ENCODE results near the gene LFNG. TPM values are rescaled to one million over a fixed set of nuclear protein-coding genes. Genes with fewer than 3 reads are reported as not detected.

Gene LFNG
- total RNA-seq, 2 donors from 2014 or later = 15.2 to 16.5 TPM

- no peak for DNase-seq (ENCODE audit: low spot score)
- intact Hi-C loops (cut with DNase I) = loop anchor here (10.0 kb wide), 2 partner anchors 75 to 185 kb away; partner anchors contain the start of genes BRAT1 (in 1 of the 2) and IQCE (in 1 of the 2)
Observed at GRCh38 chr7:2479276-2480069, 40.1 kb upstream of the LFNG start.

DNA sequence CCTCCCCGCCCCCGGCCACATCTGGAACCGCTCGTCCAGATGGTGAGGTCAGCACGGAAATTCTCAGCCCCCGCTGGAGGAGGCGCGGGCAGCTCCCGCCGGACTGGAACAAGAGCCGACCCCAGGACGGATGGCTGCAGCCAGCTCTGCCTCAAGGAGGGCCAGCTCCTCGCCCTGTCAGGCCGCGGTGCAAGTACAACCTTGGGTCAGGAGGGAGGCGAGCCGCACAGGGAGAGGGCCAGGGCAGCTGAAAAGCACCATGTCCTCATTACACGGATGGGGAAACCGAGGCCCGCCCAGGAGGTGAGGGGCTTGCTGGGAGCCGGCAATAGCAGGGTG is 39.5 kb upstream of the LFNG start:
- intact Hi-C loops (cut with DNase I) = no loop called here

GRCh38 chr7:2481195-2481594 is 38.4 kb upstream of the LFNG start:
- DNase-seq (ENCODE audit: low spot score) = no peak
- intact Hi-C loops (cut with DNase I) = no loop called here

More for the DNA sequence above, 39.5 kb upstream of the LFNG start:
- no peak for DNase-seq (ENCODE audit: low spot score)

DNA sequence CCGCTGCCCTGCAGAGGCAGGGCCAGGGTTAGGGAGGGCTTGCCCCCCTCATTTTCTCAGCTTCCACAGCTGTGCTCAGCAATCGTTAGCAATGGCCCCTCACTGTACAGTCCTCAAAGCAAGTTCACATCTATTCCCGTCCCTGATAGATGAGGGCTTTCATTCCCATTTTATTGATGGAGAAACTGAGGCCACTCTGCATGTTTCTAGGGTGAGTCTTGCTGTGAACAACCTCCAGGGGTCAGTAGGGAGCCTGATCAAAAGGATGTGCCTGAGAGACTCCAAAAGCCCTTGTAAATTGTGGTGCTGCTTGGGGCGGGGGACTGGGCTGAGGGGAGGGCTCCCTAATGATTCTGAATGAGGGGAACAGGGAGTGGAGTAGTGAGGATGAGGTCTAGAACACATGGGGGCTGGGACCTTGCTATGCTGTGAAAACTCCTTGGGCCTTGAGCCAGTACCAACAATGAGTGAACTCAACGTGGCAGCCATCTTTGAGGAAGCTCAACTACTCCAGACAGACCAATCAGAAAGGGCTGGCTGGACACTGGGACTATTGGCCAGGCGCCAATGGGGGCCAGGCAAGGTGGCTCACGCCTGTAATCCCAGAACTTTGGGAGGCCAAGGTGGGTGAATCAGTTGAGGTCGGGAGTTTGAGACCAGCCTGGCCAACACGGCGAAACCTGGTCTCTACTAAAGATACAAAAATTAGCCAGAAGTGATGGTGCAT is 36.7 kb upstream of the LFNG start:
- intact Hi-C loops (cut with DNase I) = no loop called here
- no peak for DNase-seq (ENCODE audit: low spot score)

DNA sequence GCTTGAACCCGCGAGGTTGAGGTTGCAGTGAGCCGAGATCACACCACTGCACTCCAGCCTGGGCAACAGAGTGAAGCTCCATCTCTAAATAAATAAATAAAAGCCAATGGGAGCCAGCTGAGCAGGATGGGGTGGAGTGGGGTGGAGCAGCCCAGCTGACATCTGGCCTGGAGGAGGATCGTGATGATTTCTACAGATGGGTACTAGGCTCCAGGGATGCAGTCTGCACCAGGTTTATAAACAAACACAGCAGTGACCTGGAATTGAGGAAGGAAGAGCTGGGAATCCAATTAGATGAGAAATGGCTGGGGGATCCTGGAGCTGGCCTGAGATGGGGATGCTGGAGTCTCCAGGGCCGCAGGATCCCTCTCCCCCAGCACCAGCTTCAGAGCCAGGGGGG is 36.1 kb upstream of the LFNG start:
- DNase-seq (ENCODE audit: low spot score) = no peak
- intact Hi-C loops (cut with DNase I) = no loop called here

GRCh38 chr7:2484868-2485267 is 34.7 kb upstream of the LFNG start:
- intact Hi-C loops (cut with DNase I) = no loop called here
- no peak for DNase-seq (ENCODE audit: low spot score)

- DNase-seq (ENCODE audit: low spot score) = no peak
- intact Hi-C loops (cut with DNase I) = no loop called here
Observed at GRCh38 chr7:2487586-2488271, 31.8 kb upstream of the LFNG start.

DNA sequence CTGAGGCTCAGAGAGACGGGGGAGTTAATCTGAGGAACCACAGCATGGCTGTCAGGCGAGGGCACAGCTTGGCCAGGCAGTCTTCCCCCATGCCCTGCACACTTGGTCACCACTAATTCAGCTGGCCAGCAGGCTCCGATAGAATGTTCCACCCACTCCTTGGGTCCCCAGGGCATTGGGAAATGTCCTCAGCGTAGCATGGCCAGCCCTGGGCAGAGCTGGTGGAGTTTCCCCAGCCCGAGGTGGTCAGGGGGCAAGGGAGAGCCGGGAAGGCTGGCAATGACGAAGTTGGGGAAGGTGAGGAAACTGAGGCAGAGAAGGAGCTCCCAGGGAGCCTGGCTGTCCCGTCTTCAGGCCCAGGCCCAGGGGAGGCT is 31.3 kb upstream of the LFNG start:
- peak; percentile 92 for DNase-seq (ENCODE audit: low spot score)

GRCh38 chr7:2488681-2489080 is 30.9 kb upstream of the LFNG start:
- intact Hi-C loops (cut with DNase I) = no loop called here
- no peak for DNase-seq (ENCODE audit: low spot score)

More for the DNA sequence above, 31.3 kb upstream of the LFNG start:
- intact Hi-C loops (cut with DNase I) = no loop called here

DNA sequence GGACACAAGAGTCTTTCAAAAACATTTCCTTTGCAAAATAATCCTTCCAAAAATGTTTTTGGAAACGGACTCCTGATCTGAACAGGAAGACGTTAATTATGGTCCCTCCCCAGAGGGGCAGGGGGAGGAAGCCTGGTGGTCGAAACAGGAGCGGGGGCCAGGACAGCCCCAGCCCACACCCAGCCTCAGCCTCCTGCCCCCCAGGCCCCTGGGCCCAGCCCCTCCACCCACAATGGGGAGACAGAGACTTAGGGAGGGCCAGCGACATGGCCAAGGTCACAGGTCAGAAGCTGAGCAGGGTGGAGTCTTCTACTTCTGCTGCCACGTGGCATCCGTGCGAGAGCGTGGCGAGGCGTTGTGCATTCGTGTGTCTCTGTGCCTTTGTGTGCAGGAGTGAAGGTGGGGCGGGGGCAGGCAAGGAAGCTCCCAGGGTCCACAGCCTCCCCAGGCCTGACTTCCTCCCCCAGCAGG is 29.4 kb upstream of the LFNG start:
- no peak for DNase-seq (ENCODE audit: low spot score)
- intact Hi-C loops (cut with DNase I) = no loop called here

DNA sequence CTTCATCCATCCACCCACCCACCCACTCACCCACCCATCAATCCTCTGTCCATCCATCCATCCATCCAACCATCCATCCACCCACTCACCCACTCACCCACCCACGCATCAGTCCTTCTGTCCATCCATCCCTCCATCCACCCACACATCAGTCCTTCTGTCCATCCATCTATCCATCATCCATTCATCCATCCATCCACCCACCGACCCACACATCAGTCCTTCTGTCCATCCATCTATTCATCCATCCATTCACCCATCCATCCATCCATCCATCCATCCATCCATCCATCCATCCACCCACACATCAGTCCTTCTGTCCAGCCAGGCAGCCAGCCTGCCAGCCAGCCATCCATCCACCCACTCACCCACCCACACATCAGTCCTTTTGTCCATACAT is 27.5 kb upstream of the LFNG start:
- DNase-seq (ENCODE audit: low spot score) = no peak
- intact Hi-C loops (cut with DNase I) = no loop called here

DNA sequence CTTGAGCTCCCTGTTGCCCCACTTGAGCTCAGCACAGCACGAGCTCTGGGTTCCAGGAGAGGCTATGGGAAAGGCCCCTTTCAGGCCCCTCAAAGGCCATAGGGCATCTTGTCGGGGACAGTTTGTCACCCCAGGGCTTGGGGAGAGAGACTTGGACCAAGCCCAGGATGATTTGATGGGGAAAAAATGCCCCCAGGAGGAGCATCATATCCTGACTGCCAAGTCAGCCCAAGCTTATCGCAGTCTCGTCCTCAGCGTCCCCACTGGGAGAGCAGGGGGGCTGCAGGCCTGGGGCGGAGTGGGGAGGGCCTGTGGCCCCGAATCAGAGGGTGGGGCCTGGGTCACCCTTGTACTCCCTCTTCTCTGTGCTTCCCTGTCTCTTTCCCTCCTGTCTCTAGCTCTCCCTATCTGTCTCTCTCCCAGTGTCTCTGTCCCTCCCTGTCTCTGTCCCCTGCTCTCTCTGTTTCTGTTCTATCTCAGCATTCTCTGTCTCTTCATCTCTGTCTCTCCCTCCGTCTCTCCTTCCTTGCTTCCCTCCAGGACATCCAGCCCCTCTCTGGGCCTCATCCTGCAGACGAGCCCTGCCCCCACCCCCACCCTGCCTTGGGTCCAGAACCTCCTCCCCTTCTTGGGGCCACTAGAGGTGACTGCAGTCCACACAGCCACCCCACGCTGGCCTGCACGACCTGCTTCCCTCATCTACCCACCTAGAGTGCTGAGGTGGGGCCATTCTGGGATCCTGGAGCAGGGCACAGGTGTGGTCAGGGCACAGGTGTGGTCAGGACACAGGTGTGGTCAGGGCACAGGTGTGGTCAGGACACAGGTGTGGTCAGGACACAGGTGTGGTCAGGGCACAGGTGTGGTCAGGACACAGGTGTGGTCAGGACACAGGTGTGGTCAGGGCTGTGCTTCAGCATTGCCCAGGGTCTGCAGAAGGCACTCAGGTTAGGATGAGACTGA is 26.1 kb upstream of the LFNG start:
- intact Hi-C loops (cut with DNase I) = no loop called here
- no peak for DNase-seq (ENCODE audit: low spot score)

GRCh38 chr7:2494191-2495130 is 25.1 kb upstream of the LFNG start:
- intact Hi-C loops (cut with DNase I) = no loop called here
- no peak for DNase-seq (ENCODE audit: low spot score)

GRCh38 chr7:2495418-2496299 is 23.9 kb upstream of the LFNG start:
- no peak for DNase-seq (ENCODE audit: low spot score)
- intact Hi-C loops (cut with DNase I) = no loop called here

DNA sequence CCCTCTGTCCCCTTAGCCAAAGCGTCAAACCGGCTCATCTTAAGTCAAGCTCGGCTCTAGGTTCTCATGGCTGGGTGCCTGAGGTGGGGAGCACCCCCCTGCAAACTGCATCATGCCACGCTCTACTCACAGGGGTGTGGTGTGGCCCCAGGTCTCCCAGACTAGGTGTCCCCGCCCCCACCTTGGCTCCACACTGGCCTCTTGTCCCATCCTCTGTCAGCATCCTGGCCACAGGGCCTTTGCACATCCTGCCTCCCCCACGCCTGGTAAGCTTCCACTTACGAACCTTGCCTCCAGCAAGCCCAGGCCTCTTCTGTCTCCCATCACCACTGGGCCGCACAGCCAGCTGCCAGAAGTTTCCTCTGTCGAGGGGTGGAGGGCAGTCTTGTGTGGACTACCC is 23.2 kb upstream of the LFNG start:
- intact Hi-C loops (cut with DNase I) = no loop called here
- DNase-seq (ENCODE audit: low spot score) = no peak

- DNase-seq (ENCODE audit: low spot score) = no peak
- intact Hi-C loops (cut with DNase I) = no loop called here
Observed at GRCh38 chr7:2497065-2497464, 22.5 kb upstream of the LFNG start.
